ENCODE data around the gene ARHGAP44. TPM values are rescaled to one million over a fixed set of nuclear protein-coding genes. Genes with fewer than 3 reads are reported as not detected.

Gene ARHGAP44
- polyA plus RNA-seq, 1 donor from 2014 or later = 5.9 TPM

- H2AFZ ChIP-seq (ENCODE audit: low read depth, low read length) = no peak overlapping the region
- no peaks in the 10 kb centered on the region for H3K79me2 ChIP-seq (replicated peaks; ENCODE audit: insufficient read depth, low read length)
- H3K9ac ChIP-seq (ENCODE audit: low read length) = no peak overlapping the region
- no peak overlapping the region for H3K4me3 ChIP-seq (ENCODE audit: low read length)
- H3K9me2 ChIP-seq (ENCODE audit: insufficient read depth, low read length) = no peaks in the 10 kb centered on the region
- H3F3A ChIP-seq (ENCODE audit: insufficient read depth, low read length, poor library complexity, severe bottlenecking) = no peaks in the 10 kb centered on the region
- no peak for TF ChIP-seq EP300 (conservative IDR thresholded peaks at IDR 0.05; ENCODE audit: poor library complexity, severe bottlenecking)
- no peak for TF ChIP-seq EZH2 (IDR thresholded peaks at IDR 0.05; ENCODE audit: borderline replicate concordance, insufficient read depth, low read length, poor library complexity, severe bottlenecking)
- no peak for TF ChIP-seq SMC3 (conservative IDR thresholded peaks at IDR 0.05; ENCODE audit: poor library complexity)
- no peak for TF ChIP-seq MXI1 (conservative IDR thresholded peaks at IDR 0.05; ENCODE audit: poor library complexity, severe bottlenecking)
- TF ChIP-seq RAD21 (conservative IDR thresholded peaks at IDR 0.05) = no peak
- no peak for TF ChIP-seq CTCF (IDR thresholded peaks at IDR 0.05; ENCODE audit: poor library complexity, severe bottlenecking)
- TF ChIP-seq POLR2AphosphoS5 (IDR thresholded peaks at IDR 0.05) = no peak
- TF ChIP-seq TAF1 (IDR thresholded peaks at IDR 0.05; ENCODE audit: low read depth) = no peak
- TF ChIP-seq REST (IDR thresholded peaks at IDR 0.05; ENCODE audit: borderline replicate concordance) = no peak
- H3K27me3 ChIP-seq (ENCODE audit: insufficient read depth, low read depth, low read length) = no peaks in the 10 kb centered on the region
- no peaks in the 10 kb centered on the region for H3K36me3 ChIP-seq (ENCODE audit: insufficient read depth, low read length)
- H4K20me1 ChIP-seq (ENCODE audit: insufficient read depth) = no peaks in the 10 kb centered on the region
- no peak overlapping the region for H3K27ac ChIP-seq (ENCODE audit: low read length)
- H3K9me3 ChIP-seq (ENCODE audit: low read length) = no peaks in the 10 kb centered on the region
- H3K4me2 ChIP-seq (ENCODE audit: low read length) = no peak overlapping the region
These were observed 236.4 kb downstream of the ARHGAP44 start for GRCh38 chr17:13025687-13026086.

- Histone ChIP-seq H3K4me2 (ENCODE audit: low read length) (no peak overlapping the region), H3K27me3 (ENCODE audit: insufficient read depth, low read depth, low read length) (no peaks in the 10 kb centered on the region), H3K9ac (ENCODE audit: low read length) (no peak overlapping the region), H3K27ac (ENCODE audit: low read length) (no peak overlapping the region), H2AFZ (ENCODE audit: low read depth, low read length) (no peak overlapping the region), H3K9me3 (ENCODE audit: low read length) (no peaks in the 10 kb centered on the region), H3K4me3 (ENCODE audit: low read length) (no peak overlapping the region), H3K36me3 (ENCODE audit: insufficient read depth, low read length) (no peaks in the 10 kb centered on the region), H3F3A (ENCODE audit: insufficient read depth, low read length, poor library complexity, severe bottlenecking) (no peaks in the 10 kb centered on the region), H4K20me1 (ENCODE audit: insufficient read depth) (no peaks in the 10 kb centered on the region), H3K79me2 (replicated peaks; ENCODE audit: insufficient read depth, low read length) (no peaks in the 10 kb centered on the region), H3K9me2 (ENCODE audit: insufficient read depth, low read length) (no peaks in the 10 kb centered on the region)
- TF ChIP-seq TAF1 (IDR thresholded peaks at IDR 0.05; ENCODE audit: low read depth) (no peak), REST (IDR thresholded peaks at IDR 0.05; ENCODE audit: borderline replicate concordance) (no peak), MXI1 (conservative IDR thresholded peaks at IDR 0.05; ENCODE audit: poor library complexity, severe bottlenecking) (no peak), SMC3 (conservative IDR thresholded peaks at IDR 0.05; ENCODE audit: poor library complexity) (no peak), EP300 (conservative IDR thresholded peaks at IDR 0.05; ENCODE audit: poor library complexity, severe bottlenecking) (no peak), EZH2 (IDR thresholded peaks at IDR 0.05; ENCODE audit: borderline replicate concordance, insufficient read depth, low read length, poor library complexity, severe bottlenecking) (no peak), RAD21 (conservative IDR thresholded peaks at IDR 0.05) (no peak), POLR2AphosphoS5 (IDR thresholded peaks at IDR 0.05) (no peak), CTCF (IDR thresholded peaks at IDR 0.05; ENCODE audit: poor library complexity, severe bottlenecking) (no peak)
These were observed 237.9 kb downstream of the ARHGAP44 start for GRCh38 chr17:13027246-13027645.
